ENCODE measurements around the gene LRRC59.

DNA sequence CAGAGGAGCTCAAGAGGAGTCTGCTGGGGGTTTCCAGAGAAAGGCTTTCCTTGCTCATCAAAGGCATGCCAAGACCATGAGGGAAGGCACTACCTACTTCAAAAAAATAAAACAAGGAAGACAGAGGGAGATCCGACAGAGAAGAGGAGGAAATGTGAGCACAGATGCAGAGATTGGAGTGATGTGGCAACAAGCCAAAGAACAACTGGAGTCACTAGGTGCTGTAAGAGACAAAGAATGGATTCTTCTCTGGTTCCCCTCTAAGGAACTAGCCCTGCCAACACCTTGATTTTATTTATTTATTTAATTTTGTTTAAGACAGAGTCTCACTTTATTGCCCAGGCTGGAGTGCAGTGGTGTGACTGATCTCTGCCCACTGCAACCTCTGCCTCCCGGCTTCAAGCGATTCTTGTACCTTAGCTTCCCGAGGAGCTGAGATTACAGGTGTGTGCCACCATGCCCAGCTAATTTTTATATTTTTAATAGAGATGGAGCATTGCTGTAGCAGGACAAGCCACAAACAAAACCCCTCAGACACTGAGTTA, 14.9 kb upstream of the LRRC59 start:
- TF ChIP-seq, protein P1, sequence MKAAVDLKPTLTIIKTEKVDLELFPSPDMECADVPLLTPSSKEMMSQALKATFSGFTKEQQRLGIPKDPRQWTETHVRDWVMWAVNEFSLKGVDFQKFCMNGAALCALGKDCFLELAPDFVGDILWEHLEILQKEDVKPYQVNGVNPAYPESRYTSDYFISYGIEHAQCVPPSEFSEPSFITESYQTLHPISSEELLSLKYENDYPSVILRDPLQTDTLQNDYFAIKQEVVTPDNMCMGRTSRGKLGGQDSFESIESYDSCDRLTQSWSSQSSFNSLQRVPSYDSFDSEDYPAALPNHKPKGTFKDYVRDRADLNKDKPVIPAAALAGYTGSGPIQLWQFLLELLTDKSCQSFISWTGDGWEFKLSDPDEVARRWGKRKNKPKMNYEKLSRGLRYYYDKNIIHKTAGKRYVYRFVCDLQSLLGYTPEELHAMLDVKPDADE (IDR thresholded peaks at IDR 0.05), result no peak
- TF ChIP-seq, protein P2, sequence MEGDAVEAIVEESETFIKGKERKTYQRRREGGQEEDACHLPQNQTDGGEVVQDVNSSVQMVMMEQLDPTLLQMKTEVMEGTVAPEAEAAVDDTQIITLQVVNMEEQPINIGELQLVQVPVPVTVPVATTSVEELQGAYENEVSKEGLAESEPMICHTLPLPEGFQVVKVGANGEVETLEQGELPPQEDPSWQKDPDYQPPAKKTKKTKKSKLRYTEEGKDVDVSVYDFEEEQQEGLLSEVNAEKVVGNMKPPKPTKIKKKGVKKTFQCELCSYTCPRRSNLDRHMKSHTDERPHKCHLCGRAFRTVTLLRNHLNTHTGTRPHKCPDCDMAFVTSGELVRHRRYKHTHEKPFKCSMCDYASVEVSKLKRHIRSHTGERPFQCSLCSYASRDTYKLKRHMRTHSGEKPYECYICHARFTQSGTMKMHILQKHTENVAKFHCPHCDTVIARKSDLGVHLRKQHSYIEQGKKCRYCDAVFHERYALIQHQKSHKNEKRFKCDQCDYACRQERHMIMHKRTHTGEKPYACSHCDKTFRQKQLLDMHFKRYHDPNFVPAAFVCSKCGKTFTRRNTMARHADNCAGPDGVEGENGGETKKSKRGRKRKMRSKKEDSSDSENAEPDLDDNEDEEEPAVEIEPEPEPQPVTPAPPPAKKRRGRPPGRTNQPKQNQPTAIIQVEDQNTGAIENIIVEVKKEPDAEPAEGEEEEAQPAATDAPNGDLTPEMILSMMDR (conservative IDR thresholded peaks at IDR 0.05; ENCODE audit: low read depth in 2 of 2), result no peak
- TF ChIP-seq POLR2AphosphoS5 (IDR thresholded peaks at IDR 0.05; ENCODE audit: low read depth), result no peak
- no peak for TF ChIP-seq EZH2 (IDR thresholded peaks at IDR 0.05; ENCODE audit: low read depth, unreplicated experiment)
- no peak for TF ChIP-seq ZNF331 (CRISPR knock-in tag; IDR thresholded peaks at IDR 0.05; ENCODE audit: low read depth)
- no peak for TF ChIP-seq EZH2phosphoT487 (IDR thresholded peaks at IDR 0.05; ENCODE audit: unreplicated experiment)
- no peak for TF ChIP-seq JUNB (IDR thresholded peaks at IDR 0.05; ENCODE audit: unreplicated experiment)
- TF ChIP-seq, protein P3, sequence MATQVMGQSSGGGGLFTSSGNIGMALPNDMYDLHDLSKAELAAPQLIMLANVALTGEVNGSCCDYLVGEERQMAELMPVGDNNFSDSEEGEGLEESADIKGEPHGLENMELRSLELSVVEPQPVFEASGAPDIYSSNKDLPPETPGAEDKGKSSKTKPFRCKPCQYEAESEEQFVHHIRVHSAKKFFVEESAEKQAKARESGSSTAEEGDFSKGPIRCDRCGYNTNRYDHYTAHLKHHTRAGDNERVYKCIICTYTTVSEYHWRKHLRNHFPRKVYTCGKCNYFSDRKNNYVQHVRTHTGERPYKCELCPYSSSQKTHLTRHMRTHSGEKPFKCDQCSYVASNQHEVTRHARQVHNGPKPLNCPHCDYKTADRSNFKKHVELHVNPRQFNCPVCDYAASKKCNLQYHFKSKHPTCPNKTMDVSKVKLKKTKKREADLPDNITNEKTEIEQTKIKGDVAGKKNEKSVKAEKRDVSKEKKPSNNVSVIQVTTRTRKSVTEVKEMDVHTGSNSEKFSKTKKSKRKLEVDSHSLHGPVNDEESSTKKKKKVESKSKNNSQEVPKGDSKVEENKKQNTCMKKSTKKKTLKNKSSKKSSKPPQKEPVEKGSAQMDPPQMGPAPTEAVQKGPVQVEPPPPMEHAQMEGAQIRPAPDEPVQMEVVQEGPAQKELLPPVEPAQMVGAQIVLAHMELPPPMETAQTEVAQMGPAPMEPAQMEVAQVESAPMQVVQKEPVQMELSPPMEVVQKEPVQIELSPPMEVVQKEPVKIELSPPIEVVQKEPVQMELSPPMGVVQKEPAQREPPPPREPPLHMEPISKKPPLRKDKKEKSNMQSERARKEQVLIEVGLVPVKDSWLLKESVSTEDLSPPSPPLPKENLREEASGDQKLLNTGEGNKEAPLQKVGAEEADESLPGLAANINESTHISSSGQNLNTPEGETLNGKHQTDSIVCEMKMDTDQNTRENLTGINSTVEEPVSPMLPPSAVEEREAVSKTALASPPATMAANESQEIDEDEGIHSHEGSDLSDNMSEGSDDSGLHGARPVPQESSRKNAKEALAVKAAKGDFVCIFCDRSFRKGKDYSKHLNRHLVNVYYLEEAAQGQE (IDR thresholded peaks at IDR 0.05; ENCODE audit: unreplicated experiment), result no peak
- no peak for TF ChIP-seq ZNF114 (CRISPR knock-in tag; IDR thresholded peaks at IDR 0.05)
- TF ChIP-seq NANOG (IDR thresholded peaks at IDR 0.05; ENCODE audit: borderline replicate concordance), result no peak
- TF ChIP-seq CREB1 (CRISPR knock-in tag; IDR thresholded peaks at IDR 0.05; ENCODE audit: low read depth), result no peak
